Smooth muscle cell (in vitro differentiated cells): ENCODE results near the gene PLEK2. TPM values are rescaled to one million over a fixed set of nuclear protein-coding genes. Genes with fewer than 3 reads are reported as not detected.

Experiments used
- DNase-seq: peaks from one replicate; lab custom pipeline; 2025; ENCODE audit not compliant: unreplicated experiment; lab: John Stamatoyannopoulos, UW
- H2AFZ ChIP-seq: fragments of 200-600 bp; sonication (generic); 2 replicates; pipeline ENCODE4 v1.6.0; 2016; ENCODE audit warnings: antibody characterized with exemption, low read depth, mild to moderate bottlenecking
- H3F3A ChIP-seq: fragments of 200-600 bp; sonication (generic); 2 replicates; pipeline ENCODE4 v1.6.0; 2017; ENCODE audit warnings: antibody characterized with exemption, low read depth
- H3K27ac ChIP-seq: fragments of 200-600 bp; sonication (generic); 2 replicates; pipeline ENCODE4 v1.5.1; 2016; ENCODE audit warnings: low read depth, mild to moderate bottlenecking
- H3K27me3 ChIP-seq: fragments of 200-600 bp; sonication (generic); 2 replicates; pipeline ENCODE4 v1.6.1; 2016; ENCODE audit warnings: low read depth, mild to moderate bottlenecking
- H3K36me3 ChIP-seq: fragments of 200-600 bp; sonication (generic); 2 replicates; pipeline ENCODE4 v1.5.1; 2016; ENCODE audit warnings: low read depth
- H3K4me1 ChIP-seq: fragments of 200-600 bp; sonication (generic); 2 replicates; pipeline ENCODE4 v1.5.1; 2016; ENCODE audit warnings: low read depth
- H3K4me2 ChIP-seq: fragments of 200-600 bp; sonication (generic); 2 replicates; pipeline ENCODE4 v1.6.0; 2016; ENCODE audit warnings: mild to moderate bottlenecking
- H3K4me3 ChIP-seq: fragments of 200-600 bp; sonication (generic); 2 replicates; pipeline ENCODE4 v1.5.1; 2016; ENCODE audit warnings: mild to moderate bottlenecking
- H3K79me2 ChIP-seq: fragments of 200-600 bp; sonication (generic); 2 replicates; pipeline ENCODE4 v1.6.0; 2016; ENCODE audit warnings: low read depth, mild to moderate bottlenecking
- H3K9ac ChIP-seq: fragments of 200-600 bp; sonication (generic); 2 replicates; pipeline ENCODE4 v1.6.0; 2016; ENCODE audit warnings: low read depth
- H3K9me3 ChIP-seq: fragments of 200-600 bp; sonication (generic); replicated peaks from 2 replicates; pipeline ENCODE4 v1.5.1; 2016; ENCODE audit warnings: low read depth
- H4K20me1 ChIP-seq: fragments of 200-600 bp; sonication (generic); 2 replicates; pipeline ENCODE4 v1.6.0; 2016; ENCODE audit warnings: low read depth
- WGBS: methylation state at CpG from one replicate; pipeline ENCODE4 v1.1.7; 2016; ENCODE audit warnings: low lambda C conversion rate; 5-methylcytosine and 5-hydroxymethylcytosine counted together
- polyA plus RNA-seq: library from polyadenylated mRNA; unstranded; fragments of >200 nt; fragmentation: Nextera tagmentation; extraction: Ambion mirVana; gene quantifications from 2 replicates; pipeline ENCODE4 v1.2.1, GENCODE V29; 2016
- total RNA-seq: library from RNA; depleted of rRNA; stranded (reverse); fragments of >200 nt; gene quantifications from 2 replicates; pipeline ENCODE4 v1.2.3, GENCODE V29; 2014
- TF ChIP-seq, protein P1 (sequence below): fragments of 200-600 bp; sonication (generic); IDR thresholded peaks from 2 replicates; pipeline ENCODE4 v1.5.1; 2017; ENCODE audit warnings: borderline replicate concordance, mild to moderate bottlenecking, antibody characterized with exemption; ENCODE audit not compliant: insufficient read depth, poor library complexity, severe bottlenecking

The PLEK2 gene
- total and polyA plus RNA-seq, 2 experiments from 2014 or later, result 1.6 to 3.1 TPM

DNA sequence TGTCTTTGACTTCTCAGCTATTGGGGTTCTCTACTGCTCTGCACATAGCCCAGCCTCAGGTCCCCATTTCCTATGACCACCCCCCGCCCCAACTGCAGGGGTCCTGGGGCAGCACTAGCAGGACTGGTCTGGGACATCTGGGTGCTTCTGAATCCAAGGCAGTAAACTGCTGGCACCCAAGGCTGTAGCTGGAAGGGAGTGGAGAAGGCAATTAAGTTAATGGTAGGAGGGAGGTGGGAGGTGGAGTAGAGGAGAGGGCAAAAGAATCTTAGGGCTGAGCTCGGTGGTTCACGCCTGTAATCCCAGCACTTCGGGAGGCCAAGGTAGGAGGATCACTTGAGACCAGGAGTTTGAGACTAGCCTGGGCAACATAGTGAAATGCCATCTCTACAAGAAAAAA, 11.5 kb downstream of the PLEK2 start:
- Histone ChIP-seq H4K20me1 (no peaks in the 10 kb centered on the region), H3K36me3 (no peaks in the 10 kb centered on the region), H3K4me1 (no peaks in the 10 kb centered on the region), H3K27me3 (no peaks in the 10 kb centered on the region), H3K9ac (no peak overlapping the region), H3K4me3 (no peak overlapping the region), H3K79me2 (no peaks in the 10 kb centered on the region), H3K27ac (no peak overlapping the region), H3K9me3 (no peaks in the 10 kb centered on the region), H2AFZ (no peak overlapping the region), H3F3A (no peaks in the 10 kb centered on the region), H3K4me2 (no peak overlapping the region)
- no peak for DNase-seq
- 82% methylated on average over 4 of the region's 4 CpGs for WGBS
- TF ChIP-seq, protein P1, sequence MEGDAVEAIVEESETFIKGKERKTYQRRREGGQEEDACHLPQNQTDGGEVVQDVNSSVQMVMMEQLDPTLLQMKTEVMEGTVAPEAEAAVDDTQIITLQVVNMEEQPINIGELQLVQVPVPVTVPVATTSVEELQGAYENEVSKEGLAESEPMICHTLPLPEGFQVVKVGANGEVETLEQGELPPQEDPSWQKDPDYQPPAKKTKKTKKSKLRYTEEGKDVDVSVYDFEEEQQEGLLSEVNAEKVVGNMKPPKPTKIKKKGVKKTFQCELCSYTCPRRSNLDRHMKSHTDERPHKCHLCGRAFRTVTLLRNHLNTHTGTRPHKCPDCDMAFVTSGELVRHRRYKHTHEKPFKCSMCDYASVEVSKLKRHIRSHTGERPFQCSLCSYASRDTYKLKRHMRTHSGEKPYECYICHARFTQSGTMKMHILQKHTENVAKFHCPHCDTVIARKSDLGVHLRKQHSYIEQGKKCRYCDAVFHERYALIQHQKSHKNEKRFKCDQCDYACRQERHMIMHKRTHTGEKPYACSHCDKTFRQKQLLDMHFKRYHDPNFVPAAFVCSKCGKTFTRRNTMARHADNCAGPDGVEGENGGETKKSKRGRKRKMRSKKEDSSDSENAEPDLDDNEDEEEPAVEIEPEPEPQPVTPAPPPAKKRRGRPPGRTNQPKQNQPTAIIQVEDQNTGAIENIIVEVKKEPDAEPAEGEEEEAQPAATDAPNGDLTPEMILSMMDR, result no peak

GRCh38 chr14:67397536-67397935, 14.4 kb downstream of the PLEK2 start:
- 99% methylated on average over 9 of the region's 9 CpGs for WGBS
- no peaks in the 10 kb centered on the region for H4K20me1 ChIP-seq
- no peak overlapping the region for H3K4me3 ChIP-seq
- H3K9me3 ChIP-seq, result no peaks in the 10 kb centered on the region
- TF ChIP-seq, protein P1, result no peak
- H3K9ac ChIP-seq, result no peak overlapping the region
- no peaks in the 10 kb centered on the region for H3K4me1 ChIP-seq
- no peak overlapping the region for H3K27ac ChIP-seq
- H2AFZ ChIP-seq, result no peak overlapping the region
- H3K27me3 ChIP-seq, result no peaks in the 10 kb centered on the region
- DNase-seq, result no peak
- no peak overlapping the region for H3K4me2 ChIP-seq
- H3K36me3 ChIP-seq, result no peaks in the 10 kb centered on the region
- no peaks in the 10 kb centered on the region for H3F3A ChIP-seq
- no peaks in the 10 kb centered on the region for H3K79me2 ChIP-seq

- Histone ChIP-seq H2AFZ (no peak overlapping the region), H4K20me1 (no peaks in the 10 kb centered on the region), H3K9me3 (no peaks in the 10 kb centered on the region), H3K4me1 (no peaks in the 10 kb centered on the region), H3F3A (no peaks in the 10 kb centered on the region), H3K79me2 (no peaks in the 10 kb centered on the region), H3K27ac (no peak overlapping the region), H3K27me3 (no peaks in the 10 kb centered on the region), H3K9ac (no peak overlapping the region), H3K4me2 (no peak overlapping the region), H3K36me3 (no peaks in the 10 kb centered on the region), H3K4me3 (no peak overlapping the region)
- DNase-seq, result no peak
- TF ChIP-seq, protein P1, result no peak
- 48% methylated on average over 2 of the region's 2 CpGs for WGBS
Measured at GRCh38 chr14:67396381-67396970, 15.5 kb downstream of the PLEK2 start.

- H2AFZ ChIP-seq, result no peak overlapping the region
- H3K9me3 ChIP-seq, result no peaks in the 10 kb centered on the region
- H3K36me3 ChIP-seq, result no peaks in the 10 kb centered on the region
- H3K79me2 ChIP-seq, result no peaks in the 10 kb centered on the region
- no peak overlapping the region for H3K4me2 ChIP-seq
- no peaks in the 10 kb centered on the region for H3K27me3 ChIP-seq
- H3F3A ChIP-seq, result no peaks in the 10 kb centered on the region
- TF ChIP-seq, protein P1, result no peak
- H3K4me3 ChIP-seq, result no peak overlapping the region
- no peak overlapping the region for H3K27ac ChIP-seq
- WGBS, result 76% methylated on average over 5 of the region's 5 CpGs
- no peaks in the 10 kb centered on the region for H3K4me1 ChIP-seq
- H3K9ac ChIP-seq, result no peak overlapping the region
- H4K20me1 ChIP-seq, result no peaks in the 10 kb centered on the region
- no peak for DNase-seq
Measured at GRCh38 chr14:67395876-67396189, 16.1 kb downstream of the PLEK2 start.
